ENCODE results near the gene CYREN. TPM values are rescaled to one million over a fixed set of nuclear protein-coding genes. Genes with fewer than 3 reads are reported as not detected.

Gene CYREN
- polyA plus RNA-seq, 12 donors = 26.0 to 40.1 (median 31.2) TPM; not detected in 1

- no peak for DNase-seq
Observed at GRCh38 chr7:135199439-135199838, 28.9 kb upstream of the CYREN start.

GRCh38 chr7:135197906-135198655 lies 27.6 kb upstream of the CYREN start:
- DNase-seq = no peak

GRCh38 chr7:135197343-135197742 lies 26.8 kb upstream of the CYREN start:
- DNase-seq = no peak

GRCh38 chr7:135195968-135196629 lies 25.6 kb upstream of the CYREN start:
- no peak for DNase-seq

GRCh38 chr7:135195156-135195555 lies 24.6 kb upstream of the CYREN start:
- DNase-seq = no peak

GRCh38 chr7:135194494-135195095 lies 24.1 kb upstream of the CYREN start:
- no peak for DNase-seq

- DNase-seq = no peak
Observed at GRCh38 chr7:135193615-135194081, 23.1 kb upstream of the CYREN start.

GRCh38 chr7:135192914-135193536 lies 22.5 kb upstream of the CYREN start:
- DNase-seq = no peak

- no peak for DNase-seq
Observed at GRCh38 chr7:135190703-135191102, 20.2 kb upstream of the CYREN start.

- DNase-seq = no peak
Observed at GRCh38 chr7:135189961-135190360, 19.5 kb upstream of the CYREN start.

- no peak for DNase-seq
Observed at GRCh38 chr7:135189221-135189662, 18.7 kb upstream of the CYREN start.

GRCh38 chr7:135188298-135188984 lies 17.9 kb upstream of the CYREN start:
- DNase-seq = no peak

- DNase-seq = no peak
Observed at GRCh38 chr7:135186841-135187253, 16.3 kb upstream of the CYREN start.

GRCh38 chr7:135186261-135186540 lies 15.7 kb upstream of the CYREN start:
- no peak for DNase-seq

- DNase-seq = no peak
Observed at GRCh38 chr7:135185471-135186260, 15.2 kb upstream of the CYREN start.

- no peak for DNase-seq
Observed at GRCh38 chr7:135184254-135184841, 13.8 kb upstream of the CYREN start.

- DNase-seq = no peak
Observed at GRCh38 chr7:135183478-135183877, 13.0 kb upstream of the CYREN start.

- no peak for DNase-seq
Observed at GRCh38 chr7:135181929-135182678, 11.6 kb upstream of the CYREN start.

GRCh38 chr7:135181261-135181928 lies 10.9 kb upstream of the CYREN start:
- no peak for DNase-seq
